Gastrocnemius medialis (tissue), 4 donors: ENCODE data around the gene CRAMP1. TPM values are rescaled to one million over a fixed set of nuclear protein-coding genes. Genes with fewer than 3 reads are reported as not detected.

Experiments used
- ATAC-seq, 2 donors: fragments of 150-250 bp; one replicate each; pipeline ENCODE4 v1.9.1; 2016
- DNase-seq, 2 donors: peaks; one replicate each; pipeline ENCODE4 v3.0.0-alpha.2; 2019
- H3K27ac ChIP-seq, 4 donors: fragments of 200-600 bp; sonication (generic); 1 replicate in 1 of 4; 2 replicates in 3 of 4; pipeline ENCODE4 v1.5.1; 2016 to 2018; ENCODE audit warnings: mild to moderate bottlenecking in 2 of 4, moderate library complexity in 1 of 4
- H3K27me3 ChIP-seq, 3 donors: fragments of 200-600 bp; sonication (generic) in 2 of 3; 1 replicate in 1 of 3; 2 replicates in 2 of 3; pipeline versions ENCODE4 v1.5.1 to v1.6.0; 2016 to 2019; ENCODE audit warnings: mild to moderate bottlenecking in 1 of 3, moderate library complexity in 1 of 3
- H3K36me3 ChIP-seq, 2 donors: fragments of 200-600 bp; sonication (generic) in 1 of 2; one replicate each; pipeline ENCODE4 v1.5.1; 2017 to 2018
- H3K4me1 ChIP-seq, 2 donors: fragments of 200-600 bp; sonication (generic) in 1 of 2; one replicate each; pipeline ENCODE4 v1.5.1; 2016 to 2017; ENCODE audit warnings: mild to moderate bottlenecking in 2 of 2
- H3K4me3 ChIP-seq, 4 donors: fragments of 200-600 bp; sonication (generic) in 3 of 4; 1 replicate in 1 of 4; 2 replicates in 3 of 4; pipeline ENCODE4 v1.5.1; 2016 to 2019; ENCODE audit warnings: mild to moderate bottlenecking in 2 of 4
- H3K9me3 ChIP-seq, 3 donors: fragments of 200-600 bp; sonication (generic) in 2 of 3; 1 replicate in 1 of 3; 2 replicates in 2 of 3; pipeline ENCODE4 v1.5.1; 2016 to 2019
- CTCF ChIP-seq, 5 experiments: fragments of 450-650 bp in 3 of 5; fragments of 200-600 bp in 2 of 5; sonication (generic) in 2 of 5; IDR thresholded peaks in 4 of 5; conservative IDR thresholded peaks in 1 of 5; 1 replicate in 4 of 5; 2 replicates in 1 of 5; pipeline ENCODE4 v1.5.1; 2016 to 2019; ENCODE audit warnings: antibody characterized with exemption in 5 of 5, mild to moderate bottlenecking in 3 of 5, moderate library complexity in 3 of 5
- POLR2A ChIP-seq, 2 donors: fragments of 450-650 bp; IDR thresholded peaks; one replicate each; pipeline ENCODE4 v1.6.1; 2017; ENCODE audit warnings: antibody characterized with exemption in 2 of 2, mild to moderate bottlenecking in 2 of 2, moderate library complexity in 2 of 2
- in situ Hi-C, 4 donors: fragments of 200-750 bp; cut with MboI; loops; one replicate each; pipeline versions ENCODE4 v1.15.0 to v1.8.0; 2017; ENCODE audit warnings: low sequenced_read_pairs in 4 of 4
- intact Hi-C: fragments of 100-400 bp; cut with DNase I; formaldehyde crosslinking; loops from one replicate; pipeline ENCODE4 v1.15.1; 2023; ENCODE audit warnings: low total_unique reads
- total RNA-seq, 4 donors: library from RNA; depleted of rRNA; stranded (reverse); fragments of >200 nt; gene quantifications; one replicate each; pipeline versions ENCODE4 v1.1.0 to v1.2.3, GENCODE V29; 2016

CRAMP1 gene
- total RNA-seq, 4 donors from 2014 or later, result 7.0 to 10.7 (median 8.7) TPM

GRCh38 chr16:1659031-1659430 lies 46.9 kb downstream of the CRAMP1 start:
- intact Hi-C loops, result no loop called here
- peaks cover 0 to 84% of the 10 kb centered on the region in 2 donors for H3K36me3 ChIP-seq
- H3K27me3 ChIP-seq, result no peaks in the 10 kb centered on the region
- TF ChIP-seq POLR2A (IDR thresholded peaks at IDR 0.05), result no peak
- no peak for TF ChIP-seq CTCF (IDR thresholded peaks at IDR 0.05 in 4 of 5, conservative IDR thresholded peaks at IDR 0.05 in 1 of 5)
- no peaks in the 10 kb centered on the region for H3K9me3 ChIP-seq
- in situ Hi-C loops, result no loop called here
- H3K4me1 ChIP-seq, result no peaks in the 10 kb centered on the region
- no peak for DNase-seq
- ATAC-seq, result no peak
- H3K27ac ChIP-seq, result no peak overlapping the region
- no peak overlapping the region for H3K4me3 ChIP-seq

- H3K4me3 ChIP-seq, result no peak overlapping the region
- H3K4me1 ChIP-seq, result no peaks in the 10 kb centered on the region
- no peak overlapping the region for H3K27ac ChIP-seq
- no peaks in the 10 kb centered on the region for H3K9me3 ChIP-seq
- no peaks in the 10 kb centered on the region for H3K27me3 ChIP-seq
- TF ChIP-seq POLR2A (IDR thresholded peaks at IDR 0.05) (no peak), CTCF (IDR thresholded peaks at IDR 0.05 in 4 of 5, conservative IDR thresholded peaks at IDR 0.05 in 1 of 5) (no peak)
- intact Hi-C loops (no loop called here), in situ Hi-C loops (no loop called here)
- DNase-seq, result no peak
- peaks cover 0 to 84% of the 10 kb centered on the region in 2 donors for H3K36me3 ChIP-seq
- no peak for ATAC-seq
Measured at GRCh38 chr16:1661826-1662225, 49.7 kb downstream of the CRAMP1 start.

GRCh38 chr16:1662543-1662942 lies 50.4 kb downstream of the CRAMP1 start:
- no peak for DNase-seq
- H3K4me1 ChIP-seq, result no peaks in the 10 kb centered on the region
- no peaks in the 10 kb centered on the region for H3K9me3 ChIP-seq
- intact Hi-C loops, result no loop called here
- H3K36me3 ChIP-seq, result peaks cover 0 to 84% of the 10 kb centered on the region in 2 donors
- ATAC-seq, result no peak
- H3K4me3 ChIP-seq, result no peak overlapping the region
- no peak overlapping the region for H3K27ac ChIP-seq
- no peak for TF ChIP-seq CTCF (IDR thresholded peaks at IDR 0.05 in 4 of 5, conservative IDR thresholded peaks at IDR 0.05 in 1 of 5)
- TF ChIP-seq POLR2A (IDR thresholded peaks at IDR 0.05), result no peak
- H3K27me3 ChIP-seq, result no peaks in the 10 kb centered on the region
- in situ Hi-C loops, result no loop called here

- DNase-seq, result no peak
- Histone ChIP-seq H3K36me3 (peaks cover 0 to 91% of the 10 kb centered on the region in 2 donors), H3K4me3 (no peak overlapping the region), H3K27me3 (no peaks in the 10 kb centered on the region), H3K27ac (no peak overlapping the region), H3K4me1 (no peaks in the 10 kb centered on the region), H3K9me3 (no peaks in the 10 kb centered on the region)
- intact Hi-C loops (no loop called here), in situ Hi-C loops (no loop called here)
- ATAC-seq, result no peak
- TF ChIP-seq CTCF (IDR thresholded peaks at IDR 0.05 in 4 of 5, conservative IDR thresholded peaks at IDR 0.05 in 1 of 5) (no peak), POLR2A (IDR thresholded peaks at IDR 0.05) (no peak)
Measured at GRCh38 chr16:1665829-1666228, 53.7 kb downstream of the CRAMP1 start.

- ATAC-seq (no peak), DNase-seq (no peak)
- in situ Hi-C loops (no loop called here), intact Hi-C loops (no loop called here)
- Histone ChIP-seq H3K27ac (no peak overlapping the region), H3K36me3 (peaks cover 0 to 96% of the 10 kb centered on the region in 2 donors), H3K4me3 (no peak overlapping the region), H3K4me1 (no peaks in the 10 kb centered on the region), H3K27me3 (no peaks in the 10 kb centered on the region), H3K9me3 (no peaks in the 10 kb centered on the region)
- TF ChIP-seq CTCF (IDR thresholded peaks at IDR 0.05 in 4 of 5, conservative IDR thresholded peaks at IDR 0.05 in 1 of 5) (no peak), POLR2A (IDR thresholded peaks at IDR 0.05) (no peak)
Measured at GRCh38 chr16:1666316-1666715, 54.2 kb downstream of the CRAMP1 start.
